Right lung (tissue), 5 donors: ENCODE data around the gene FBXL19. TPM values are rescaled to one million over a fixed set of nuclear protein-coding genes. Genes with fewer than 3 reads are reported as not detected.
A peak's percentile ranks its signal among the peaks of the same experiment; 100 is the strongest.

Experiments used
- DNase-seq, 2 donors: peaks; one replicate each; pipeline ENCODE4 v3.0.0-alpha.2; 2013
- polyA plus RNA-seq, 5 donors: library from polyadenylated mRNA; unstranded; fragments of 120-200 nt; gene quantifications; one replicate each; pipeline versions ENCODE4 v1.2.1 to v1.2.3, GENCODE V29; 2013; ENCODE audit warnings: inconsistent platforms in 1 of 5, low replicate concordance in 1 of 5; ENCODE audit not compliant: insufficient read length in 5 of 5, insufficient read depth in 1 of 5

Gene FBXL19
- polyA plus RNA-seq, 5 donors = 13.9 to 29.4 (median 18.1) TPM

DNA sequence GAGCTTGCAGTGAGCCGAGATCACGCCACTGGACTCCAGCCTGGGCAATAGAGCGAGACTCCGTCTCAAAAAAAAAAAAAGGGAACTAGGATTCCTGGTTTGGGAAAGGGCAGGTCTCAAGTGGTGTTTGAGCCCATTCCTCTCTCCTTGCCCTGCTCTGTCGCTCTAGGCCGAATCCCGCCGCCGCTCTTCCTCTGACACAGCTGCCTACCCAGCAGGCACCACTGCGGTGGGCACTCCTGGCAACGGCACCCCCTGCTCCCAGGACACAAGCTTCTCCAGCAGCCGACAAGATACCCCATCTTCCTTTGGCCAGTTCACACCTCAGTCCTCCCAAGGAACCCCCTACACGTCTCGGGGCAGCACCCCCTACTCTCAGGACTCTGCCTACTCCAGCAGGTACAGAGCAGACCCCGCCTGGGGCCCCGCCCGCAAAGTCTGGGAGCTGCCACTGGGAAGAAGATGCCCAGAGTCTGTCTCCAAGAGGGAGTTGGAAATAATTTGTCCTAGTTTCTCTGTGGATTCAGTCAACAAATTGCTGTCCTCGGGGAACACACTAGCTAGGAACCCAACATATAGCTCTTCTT, 40.6 kb downstream of the FBXL19 start:
- DNase-seq = no peak

DNA sequence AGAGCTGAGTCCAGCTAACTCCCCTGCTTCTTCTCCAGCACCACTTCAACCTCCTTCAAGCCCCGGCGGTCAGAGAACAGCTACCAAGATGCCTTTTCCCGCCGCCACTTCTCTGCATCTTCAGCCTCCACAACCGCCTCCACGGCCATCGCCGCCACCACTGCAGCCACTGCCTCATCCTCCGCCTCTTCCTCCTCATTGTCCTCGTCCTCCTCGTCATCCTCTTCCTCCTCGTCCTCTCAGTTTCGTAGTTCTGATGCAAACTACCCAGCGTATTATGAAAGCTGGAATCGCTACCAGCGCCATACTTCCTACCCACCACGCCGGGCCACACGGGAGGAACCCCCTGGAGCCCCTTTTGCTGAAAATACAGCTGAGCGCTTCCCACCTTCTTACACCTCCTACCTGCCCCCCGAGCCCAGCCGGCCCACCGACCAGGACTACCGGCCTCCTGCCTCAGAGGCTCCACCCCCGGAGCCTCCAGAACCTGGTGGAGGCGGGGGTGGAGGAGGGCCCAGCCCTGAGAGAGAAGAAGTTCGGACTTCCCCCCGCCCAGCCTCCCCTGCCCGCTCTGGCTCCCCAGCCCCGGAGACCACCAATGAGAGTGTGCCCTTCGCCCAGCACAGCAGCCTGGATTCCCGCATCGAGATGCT, 41.3 kb downstream of the FBXL19 start:
- no peak for DNase-seq

DNA sequence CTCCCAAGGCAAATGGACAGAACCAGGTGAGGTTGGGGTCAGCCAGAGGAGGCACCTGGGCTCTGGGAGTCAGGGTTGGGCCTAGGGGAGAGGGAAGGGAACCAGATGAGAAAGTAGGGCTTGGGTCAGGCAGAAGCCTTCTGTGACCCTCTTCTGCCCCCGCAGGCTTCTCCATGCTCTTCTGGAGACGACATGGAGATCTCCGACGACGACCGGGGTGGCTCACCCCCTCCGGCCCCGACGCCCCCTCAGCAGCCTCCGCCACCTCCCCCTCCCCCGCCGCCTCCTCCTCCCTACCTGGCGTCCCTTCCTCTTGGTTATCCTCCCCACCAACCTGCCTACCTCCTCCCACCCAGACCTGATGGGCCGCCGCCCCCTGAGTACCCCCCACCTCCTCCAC, 42.1 kb downstream of the FBXL19 start:
- DNase-seq = no peak

DNA sequence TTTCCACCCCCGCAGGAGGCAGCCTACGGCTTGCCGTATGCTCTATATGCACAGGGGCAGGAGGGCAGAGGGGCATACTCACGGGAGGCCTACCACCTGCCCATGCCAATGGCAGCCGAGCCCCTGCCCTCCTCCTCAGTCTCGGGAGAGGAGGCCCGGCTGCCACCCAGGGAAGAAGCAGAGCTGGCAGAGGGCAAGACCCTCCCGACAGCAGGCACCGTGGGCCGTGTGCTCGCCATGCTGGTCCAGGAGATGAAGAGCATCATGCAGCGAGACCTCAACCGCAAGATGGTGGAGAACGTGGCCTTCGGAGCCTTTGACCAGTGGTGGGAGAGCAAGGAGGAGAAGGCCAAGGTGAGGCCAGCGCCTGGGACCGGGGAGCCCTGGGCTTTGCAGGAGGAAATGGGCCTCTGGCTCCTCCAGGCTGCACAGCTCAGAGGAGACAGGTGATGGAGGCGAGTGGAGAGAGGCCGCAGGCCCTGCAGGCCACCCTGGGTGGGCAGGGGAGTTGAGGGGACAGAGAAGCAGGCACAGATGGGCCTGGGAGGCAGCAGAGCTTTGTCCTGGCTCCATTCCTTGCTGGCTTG, 42.8 kb downstream of the FBXL19 start:
- DNase-seq = no peak

DNA sequence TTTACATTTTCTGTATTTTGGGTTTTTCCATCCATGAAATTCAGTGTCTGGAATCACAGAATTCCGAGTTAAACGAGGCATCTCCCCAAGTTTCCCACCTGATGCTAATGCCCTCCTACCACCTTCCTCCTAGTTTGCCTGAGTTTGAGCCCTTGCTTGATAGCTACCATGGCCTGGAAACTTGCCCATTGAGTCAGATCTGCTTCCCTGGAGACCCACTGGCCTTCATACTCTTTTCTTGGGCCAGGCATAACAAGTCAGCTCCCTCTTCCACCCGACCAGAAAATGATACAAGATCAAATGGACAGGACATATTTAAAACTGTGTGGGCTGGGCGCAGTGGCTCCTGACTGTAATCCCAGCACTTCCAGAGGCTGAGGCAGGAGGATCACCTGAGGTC, 44.4 kb downstream of the FBXL19 start:
- no peak for DNase-seq

DNA sequence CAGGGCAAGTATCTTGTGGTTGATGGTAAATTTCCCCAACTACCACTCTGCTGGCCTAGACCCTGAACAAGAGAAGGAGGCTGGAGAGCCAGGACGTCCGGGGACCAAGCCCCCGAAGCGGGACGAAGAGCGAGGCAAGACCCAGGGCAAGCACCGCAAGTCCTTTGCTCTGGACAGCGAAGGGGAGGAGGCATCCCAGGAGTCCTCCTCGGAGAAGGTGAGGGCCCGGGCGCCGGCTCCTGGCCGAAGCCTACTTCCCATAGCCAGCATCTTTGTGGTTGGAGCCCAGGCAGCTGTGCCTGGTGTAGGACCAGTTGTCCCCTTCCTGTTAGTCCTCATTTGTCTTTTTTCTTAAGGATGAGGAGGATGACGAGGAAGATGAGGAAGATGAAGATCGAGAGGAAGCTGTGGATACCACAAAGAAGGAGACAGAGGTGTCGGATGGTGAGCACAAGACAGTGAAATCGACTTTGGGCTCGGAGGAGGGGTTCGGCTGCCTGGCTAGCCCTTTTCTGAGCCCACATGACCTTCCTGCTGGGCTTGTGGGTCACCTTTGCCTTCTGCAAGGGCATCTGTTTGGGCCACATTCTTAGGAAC, 46.0 kb downstream of the FBXL19 start:
- no peak for DNase-seq

DNA sequence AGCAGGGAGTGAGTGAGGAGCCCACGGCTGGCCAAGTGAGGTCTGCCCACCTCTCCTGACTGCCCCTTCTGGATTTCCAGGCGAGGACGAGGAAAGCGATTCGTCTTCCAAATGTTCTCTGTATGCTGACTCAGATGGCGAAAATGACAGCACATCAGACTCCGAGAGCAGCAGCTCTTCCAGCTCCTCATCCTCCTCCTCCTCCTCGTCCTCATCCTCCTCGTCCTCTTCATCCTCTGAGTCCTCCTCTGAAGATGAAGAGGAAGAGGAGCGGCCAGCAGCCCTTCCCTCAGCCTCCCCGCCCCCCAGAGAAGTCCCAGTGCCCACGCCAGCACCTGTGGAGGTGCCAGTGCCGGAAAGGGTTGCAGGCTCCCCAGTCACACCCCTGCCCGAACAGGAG, 47.9 kb downstream of the FBXL19 start:
- no peak for DNase-seq

DNA sequence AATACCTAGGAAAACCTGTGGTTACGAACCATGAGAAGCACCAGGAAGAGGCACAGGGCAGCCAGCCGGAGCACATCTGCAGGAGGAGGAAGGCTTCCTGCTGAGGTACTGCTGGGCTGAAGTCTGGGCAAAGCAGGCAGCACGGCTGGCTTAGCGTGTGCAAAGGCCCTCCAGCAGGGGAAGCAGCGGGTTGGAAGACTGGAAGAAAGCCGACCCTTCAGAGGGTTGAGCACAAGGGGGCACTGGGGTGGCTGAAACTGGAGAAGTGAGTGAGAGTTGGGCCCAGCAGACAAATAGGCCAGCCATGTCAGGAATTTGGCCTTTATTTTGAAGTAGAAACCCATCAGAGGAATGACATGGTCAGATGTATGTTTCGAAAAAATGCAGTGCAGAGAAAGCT, 49.5 kb downstream of the FBXL19 start:
- no peak for DNase-seq

DNA sequence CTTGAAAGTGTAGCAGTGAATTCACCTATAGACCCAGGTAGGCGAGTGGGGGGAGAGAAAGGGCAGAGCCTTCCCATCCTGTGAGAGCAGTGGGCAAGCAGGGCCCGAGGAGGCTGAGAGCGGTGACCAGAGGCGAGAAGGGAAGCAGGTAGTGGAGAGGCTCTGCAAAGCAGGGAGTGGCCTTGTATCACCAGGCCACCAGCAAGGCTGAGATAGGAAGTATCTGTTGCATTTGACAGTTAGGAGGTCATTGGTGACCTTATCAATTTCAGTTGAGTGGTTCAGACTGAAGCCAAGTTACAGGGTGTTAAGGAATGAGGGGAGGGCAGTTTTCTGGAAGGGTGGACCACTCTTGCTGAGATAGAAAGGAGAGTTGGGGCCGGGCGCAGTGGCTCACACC, 51.0 kb downstream of the FBXL19 start:
- DNase-seq = no peak

DNA sequence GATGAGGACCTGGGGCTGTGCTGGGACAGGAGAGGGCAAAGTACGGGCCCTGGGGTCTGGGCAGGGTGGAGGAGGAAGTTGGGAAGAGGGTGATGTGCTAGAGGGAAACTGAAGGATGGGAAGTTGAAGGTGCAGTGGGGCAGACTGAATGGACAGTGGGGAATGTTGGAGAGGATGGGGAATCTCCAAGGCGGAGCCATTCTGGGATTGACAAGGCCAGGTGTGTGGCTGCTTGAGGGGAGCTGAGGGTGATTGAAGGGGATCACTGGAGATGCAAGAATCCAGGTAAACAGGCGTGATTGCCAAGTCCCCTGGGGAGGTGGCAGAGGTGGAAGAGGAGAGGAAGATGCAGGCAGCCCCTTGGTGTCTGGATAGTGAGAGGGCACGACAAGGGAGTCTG, 53.1 kb downstream of the FBXL19 start:
- DNase-seq = no peak

DNA sequence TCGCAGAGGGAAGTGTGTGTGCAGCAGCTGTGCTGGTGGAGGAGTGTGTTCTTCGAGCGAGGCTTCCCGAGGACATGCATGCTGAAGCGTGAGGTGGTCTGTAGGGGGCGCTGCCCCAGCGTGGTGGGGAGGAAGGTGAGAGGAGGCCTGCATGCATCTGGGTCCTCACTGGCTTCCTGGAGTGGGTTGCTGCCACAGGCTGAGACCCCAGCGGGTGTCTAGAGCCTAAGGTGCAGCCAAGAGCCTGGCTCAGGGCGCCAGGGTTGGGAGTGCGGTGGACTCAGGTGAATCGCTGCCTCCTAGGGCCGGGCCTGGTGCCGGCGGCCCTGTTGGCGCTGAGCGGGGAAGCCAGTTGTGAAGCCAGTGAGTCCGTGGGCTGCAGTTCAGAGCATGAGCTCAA, 54.1 kb downstream of the FBXL19 start:
- no peak for DNase-seq

DNA sequence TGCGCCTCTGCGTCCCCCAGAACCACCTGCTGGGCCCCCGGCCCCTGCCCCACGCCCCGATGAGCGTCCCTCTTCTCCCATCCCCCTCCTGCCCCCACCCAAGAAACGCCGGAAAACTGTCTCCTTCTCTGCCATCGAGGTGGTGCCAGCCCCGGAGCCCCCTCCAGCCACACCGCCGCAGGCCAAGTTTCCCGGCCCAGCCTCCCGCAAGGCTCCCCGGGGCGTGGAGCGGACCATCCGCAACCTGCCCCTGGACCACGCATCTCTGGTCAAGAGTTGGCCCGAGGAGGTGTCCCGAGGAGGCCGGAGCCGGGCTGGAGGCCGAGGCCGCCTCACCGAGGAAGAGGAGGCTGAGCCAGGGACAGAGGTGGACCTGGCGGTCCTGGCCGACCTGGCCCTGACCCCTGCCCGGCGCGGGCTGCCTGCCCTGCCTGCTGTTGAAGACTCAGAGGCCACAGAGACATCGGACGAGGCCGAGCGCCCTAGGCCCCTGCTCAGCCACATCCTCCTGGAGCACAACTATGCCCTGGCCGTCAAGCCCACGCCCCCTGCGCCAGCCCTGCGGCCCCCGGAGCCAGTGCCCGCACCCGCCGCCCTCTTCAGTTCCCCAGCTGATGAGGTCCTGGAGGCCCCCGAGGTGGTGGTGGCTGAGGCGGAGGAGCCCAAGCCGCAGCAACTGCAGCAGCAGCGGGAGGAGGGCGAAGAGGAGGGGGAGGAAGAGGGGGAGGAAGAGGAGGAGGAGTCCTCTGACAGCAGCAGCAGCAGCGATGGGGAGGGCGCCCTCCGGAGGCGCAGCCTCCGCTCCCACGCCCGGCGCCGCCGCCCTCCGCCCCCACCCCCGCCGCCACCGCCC, 56.0 kb downstream of the FBXL19 start:
- no peak for DNase-seq

DNA sequence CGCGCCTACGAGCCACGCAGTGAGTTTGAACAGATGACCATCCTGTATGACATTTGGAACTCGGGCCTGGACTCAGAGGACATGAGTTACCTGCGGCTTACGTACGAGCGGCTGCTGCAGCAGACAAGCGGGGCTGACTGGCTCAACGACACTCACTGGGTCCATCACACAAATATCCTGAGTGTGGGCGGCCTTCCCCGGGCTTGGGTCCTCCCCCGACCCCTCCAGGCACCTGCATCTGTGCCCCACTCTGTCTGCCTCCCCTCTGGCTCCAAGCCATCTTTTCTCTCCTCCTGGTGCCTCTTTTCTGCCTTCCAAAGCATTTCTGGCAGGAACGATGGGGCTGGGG, 56.6 kb downstream of the FBXL19 start:
- no peak for DNase-seq

DNA sequence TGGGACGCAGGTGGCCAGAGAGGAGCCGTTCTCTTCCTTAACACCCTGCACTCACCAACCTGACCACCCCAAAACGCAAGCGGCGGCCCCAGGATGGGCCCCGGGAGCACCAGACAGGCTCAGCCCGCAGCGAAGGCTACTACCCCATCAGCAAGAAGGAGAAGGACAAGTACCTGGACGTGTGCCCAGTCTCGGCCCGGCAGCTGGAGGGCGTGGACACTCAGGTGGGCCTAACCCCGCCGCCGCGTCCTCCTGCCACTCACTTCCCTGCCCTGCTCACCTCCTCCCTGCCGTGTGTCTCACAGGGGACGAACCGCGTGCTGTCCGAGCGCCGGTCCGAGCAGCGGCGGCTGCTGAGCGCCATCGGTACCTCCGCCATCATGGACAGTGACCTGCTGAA, 57.1 kb downstream of the FBXL19 start:
- DNase-seq = no peak

DNA sequence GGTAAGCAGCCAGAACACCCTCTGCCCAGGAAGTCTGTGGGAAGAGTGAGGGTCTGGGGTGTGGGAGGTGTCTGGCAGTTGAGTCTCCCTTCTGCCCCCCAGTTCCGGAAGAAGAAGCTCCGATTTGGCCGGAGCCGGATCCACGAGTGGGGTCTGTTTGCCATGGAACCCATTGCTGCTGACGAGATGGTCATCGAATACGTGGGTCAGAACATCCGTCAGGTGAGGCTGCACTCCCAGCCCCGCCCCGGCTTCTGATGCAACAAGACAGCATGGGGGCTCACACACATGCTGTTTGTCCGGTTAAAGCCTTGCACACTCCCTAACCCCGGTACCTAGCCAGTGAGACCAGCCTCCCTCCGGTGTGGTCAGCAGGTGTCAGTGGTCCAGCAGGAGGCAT, 57.6 kb downstream of the FBXL19 start:
- no peak for DNase-seq

DNA sequence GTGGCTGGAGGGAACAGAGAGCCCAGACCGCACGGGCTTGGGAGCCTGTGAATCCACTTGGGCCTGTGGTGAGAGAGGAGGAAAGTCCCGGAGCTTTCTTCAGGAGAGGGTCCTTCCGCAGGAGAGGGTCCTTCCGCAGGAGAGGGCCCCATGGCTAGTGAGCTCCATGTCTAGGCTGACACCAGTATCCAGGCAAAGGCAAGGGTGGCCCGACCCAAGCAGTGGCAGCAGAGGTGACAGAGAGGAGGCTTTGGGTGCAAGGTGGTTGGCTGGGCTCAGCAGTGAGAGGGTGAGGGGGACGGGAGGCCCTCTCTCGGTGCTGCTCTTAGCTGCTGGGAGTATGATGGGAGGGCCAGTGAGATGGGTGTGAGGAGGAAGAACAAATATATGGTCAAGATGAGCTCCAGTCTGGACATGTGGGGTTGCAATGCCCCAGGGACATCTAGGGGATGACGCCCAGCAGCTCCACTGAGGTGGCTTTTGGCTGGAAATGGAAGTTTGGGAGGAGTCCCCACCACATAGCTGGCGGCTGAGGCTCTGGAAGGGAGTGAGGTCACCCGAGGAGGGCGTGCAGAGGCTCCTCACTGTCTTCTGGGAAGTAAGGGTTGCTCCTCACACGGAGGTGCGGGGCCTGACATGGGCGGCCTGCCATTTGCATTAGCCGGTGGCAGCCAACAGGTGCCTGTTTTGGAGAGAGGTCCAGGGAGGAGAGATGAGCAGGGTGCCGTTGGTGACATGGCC, 59.3 kb downstream of the FBXL19 start:
- DNase-seq = no peak

DNA sequence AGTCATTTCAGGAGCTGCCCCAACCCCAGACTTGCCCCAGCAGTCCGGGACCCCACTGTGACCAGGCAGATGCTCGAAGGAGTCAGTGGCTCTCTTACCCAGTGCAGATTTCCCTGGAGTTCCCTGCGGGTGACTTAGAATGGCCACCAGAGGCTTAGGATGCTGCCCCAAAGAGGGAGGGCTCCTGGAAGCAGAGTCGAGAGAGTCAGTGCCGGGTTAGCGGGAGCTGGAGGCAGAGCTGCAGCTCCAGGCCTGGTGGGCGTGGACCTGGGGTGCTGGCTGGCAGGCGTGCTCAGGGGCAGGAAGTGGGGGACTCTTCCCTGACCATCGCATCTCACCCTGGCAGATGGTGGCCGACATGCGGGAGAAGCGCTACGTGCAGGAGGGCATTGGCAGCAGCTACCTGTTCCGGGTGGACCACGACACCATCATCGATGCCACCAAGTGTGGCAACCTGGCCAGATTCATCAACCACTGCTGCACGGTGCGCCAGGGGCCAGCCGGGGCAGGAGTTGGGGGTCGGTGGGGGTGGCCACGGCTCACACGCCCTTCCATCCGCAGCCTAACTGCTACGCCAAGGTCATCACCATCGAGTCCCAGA, 60.0 kb downstream of the FBXL19 start:
- DNase-seq = no peak

DNA sequence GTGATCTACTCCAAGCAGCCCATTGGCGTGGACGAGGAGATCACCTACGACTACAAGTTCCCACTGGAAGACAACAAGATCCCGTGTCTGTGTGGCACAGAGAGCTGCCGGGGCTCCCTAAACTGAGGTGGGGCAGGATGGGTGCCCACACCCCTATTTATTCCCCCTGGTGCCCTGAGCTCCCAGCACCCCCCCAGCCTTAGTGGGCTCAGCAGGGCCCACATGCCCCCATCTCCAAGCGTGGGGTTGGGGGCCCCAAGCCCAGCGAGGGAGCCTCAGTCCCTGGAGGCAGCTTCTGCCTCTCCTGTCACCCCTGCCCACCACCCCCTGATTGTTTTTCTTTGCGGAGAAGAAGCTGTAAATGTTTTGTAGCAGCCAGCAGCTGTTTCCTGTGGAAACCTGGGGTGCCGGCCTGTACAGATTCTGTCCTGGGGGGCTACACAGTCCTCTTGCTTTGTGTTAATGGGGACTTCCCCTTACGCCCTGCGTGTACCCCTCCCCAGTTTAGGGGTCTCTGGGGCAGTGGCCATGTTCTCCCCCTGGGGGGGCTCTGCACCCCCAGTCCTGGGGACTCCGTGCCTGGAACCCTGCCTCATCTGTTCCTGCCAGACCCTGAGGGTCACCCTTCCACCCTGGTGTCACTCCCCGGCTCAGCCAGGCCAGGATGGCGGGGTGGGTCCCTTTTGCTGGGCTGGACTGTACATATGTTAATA, 60.7 kb downstream of the FBXL19 start:
- DNase-seq = no peak

DNA sequence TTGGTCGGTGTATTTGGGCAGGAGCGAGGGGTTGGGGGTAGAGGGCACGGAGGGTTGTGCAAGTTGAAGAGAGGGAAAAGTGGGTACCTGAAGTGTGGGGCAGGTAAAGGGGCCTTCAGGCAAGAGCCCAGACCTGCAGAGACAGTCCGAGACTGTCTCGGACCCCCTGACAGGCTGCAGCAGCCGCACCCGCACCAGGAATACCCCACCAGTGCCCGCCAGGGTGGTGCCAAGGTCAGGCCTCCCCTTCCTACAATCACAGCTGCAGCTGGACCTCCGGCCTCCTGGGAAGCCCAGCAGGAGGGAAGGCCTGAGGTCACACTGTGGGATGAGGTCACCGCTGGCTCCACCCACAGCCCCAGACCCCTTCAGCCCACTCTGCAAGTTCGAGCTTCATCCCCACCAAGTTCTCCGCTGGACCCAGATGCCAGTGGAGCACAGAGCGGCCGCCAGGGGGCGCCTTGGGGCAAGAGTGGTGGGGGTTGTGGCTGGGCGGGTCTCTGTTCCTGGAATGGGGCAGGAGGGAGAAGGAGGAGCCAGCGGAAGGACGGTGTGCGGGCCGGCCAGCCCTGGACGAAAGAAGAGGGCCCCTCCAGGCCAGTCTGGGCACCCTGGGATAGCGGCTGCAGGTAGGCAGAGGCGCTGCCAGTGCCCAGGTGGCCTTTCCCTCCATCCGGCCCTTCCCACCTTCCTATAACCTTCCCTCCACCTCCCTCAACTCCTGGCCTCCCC, 61.5 kb downstream of the FBXL19 start, which contains the start of gene HSD3B7:
Gene HSD3B7 (plus strand): TSS at position 539 of the 732 bp plus-strand sequence. CDS start 452 bp downstream, outside the sequence.
- peak; percentile 53 to 67 for DNase-seq
